ENCODE data around the gene ZBTB20.

GRCh38 chr3:114452937-114453336 is 694.2 kb downstream of the ZBTB20 start:
- TF ChIP-seq CTCF (IDR thresholded peaks at IDR 0.05; ENCODE audit: low read length) (no peak), EZH2phosphoT487 (IDR thresholded peaks at IDR 0.05; ENCODE audit: low read length) (no peak), EZH2 (optimal IDR thresholded peaks at IDR 0.05; ENCODE audit: low read depth, low read length) (no peak)

All from MM.1S (cell line).